K562 (cell line): ENCODE data around the gene CSF2. TPM values are rescaled to one million over a fixed set of nuclear protein-coding genes. Genes with fewer than 3 reads are reported as not detected.

ENCODE experiments used
- CTBP1 ChIP-seq: fragments of 450-650 bp; IDR thresholded peaks from 2 replicates; pipeline ENCODE4 v1.6.1; 2016; ENCODE audit warnings: borderline replicate concordance
- HDGF ChIP-seq: fragments of 450-650 bp; IDR thresholded peaks from 2 replicates; pipeline ENCODE4 v1.6.1; 2016
- JUND ChIP-seq, 2 experiments: IDR thresholded peaks; 2 replicates in 1 of 2; 3 replicates in 1 of 2; pipeline ENCODE4 v1.6.1; 2011; ENCODE audit warnings: borderline replicate concordance in 2 of 2, low read depth in 2 of 2, low read length in 2 of 2, improper control_type of control experiment in 1 of 2, missing biosample characterization in 1 of 2, missing genetic modification characterization in 1 of 2, missing genetic modification reagents in 1 of 2
- MYNN ChIP-seq, 2 experiments: sonication (generic); formaldehyde crosslinking in 1 of 2; IDR thresholded peaks; 2 replicates each; pipeline versions ENCODE4 v1.5.0 to v1.6.1; 2016 to 2020; ENCODE audit warnings: antibody characterized with exemption in 1 of 2, missing genetic modification reagents in 1 of 2
- RCOR1 ChIP-seq, 2 experiments: IDR thresholded peaks; 2 replicates each; pipeline ENCODE4 v1.6.1; 2012; ENCODE audit warnings: low read depth in 2 of 2, low read length in 2 of 2, borderline replicate concordance in 1 of 2, improper control_type of control experiment in 1 of 2
- STAT5A ChIP-seq: IDR thresholded peaks from 2 replicates; pipeline ENCODE4 v1.6.1; 2012; ENCODE audit warnings: low read length, inconsistent platforms, borderline replicate concordance
- polyA plus RNA-seq, 8 experiments: library from polyadenylated mRNA; depleted of rRNA in 4 of 8; stranded (reverse) in 5 of 8; unstranded in 3 of 8; fragments of >200 nt; fragmentation: Nextera tagmentation in 2 of 8; fragmentation: Illumina TruSeq in 1 of 8; extraction: Ambion mirVana in 2 of 8; extraction: Trizol in 1 of 8; gene quantifications; 2 replicates each; pipeline versions ENCODE4 v1.2.1 to v1.2.3, GENCODE V29; 2011 to 2014; ENCODE audit warnings: inconsistent platforms in 1 of 8, missing spikeins in 1 of 8
- total RNA-seq, 7 experiments: library from RNA; depleted of rRNA in 6 of 7; stranded (reverse); fragments of >200 nt in 6 of 7; fragmentation: Illumina TruSeq in 2 of 7; extraction: Trizol in 2 of 7; gene quantifications; 2 replicates each; pipeline versions ENCODE4 v1.2.1 to v1.2.3, GENCODE V29; 2011 to 2021; ENCODE audit warnings: low replicate concordance in 1 of 7
- TF ChIP-seq, protein P1 (sequence below), 3 experiments: fragments of 200-800 bp in 1 of 3; sonication (Bioruptor generic) in 1 of 3; sonication (generic) in 1 of 3; formaldehyde crosslinking in 1 of 3; IDR thresholded peaks; 2 replicates each; pipeline versions ENCODE4 v1.6.1 to v1.8.0; 2016 to 2022; ENCODE audit warnings: mild to moderate bottlenecking in 2 of 3, missing compliant biosample characterization in 2 of 3, missing genetic modification characterization in 2 of 3, missing genetic modification reagents in 1 of 3
- TF ChIP-seq, protein P2 (sequence below): fragments of 450-650 bp; formaldehyde crosslinking; IDR thresholded peaks from 2 replicates; pipeline ENCODE4 v1.4.0; 2020; ENCODE audit warnings: mild to moderate bottlenecking, moderate library complexity
- TF ChIP-seq, protein P3 (sequence below), 2 experiments: fragments of 450-650 bp in 1 of 2; sonication (generic) in 1 of 2; formaldehyde crosslinking in 1 of 2; IDR thresholded peaks; 2 replicates each; pipeline versions ENCODE4 v1.7.1 to v1.9.0; 2016 to 2022; ENCODE audit warnings: inconsistent platforms in 1 of 2, mild to moderate bottlenecking in 1 of 2, missing genetic modification reagents in 1 of 2

The CSF2 gene
- total and polyA plus RNA-seq, 9 of the 15 experiments (the other 6 are each of a cell fraction or from before 2014, with no cell fraction given), result 0.25 to 0.29 TPM; not detected in 7

DNA sequence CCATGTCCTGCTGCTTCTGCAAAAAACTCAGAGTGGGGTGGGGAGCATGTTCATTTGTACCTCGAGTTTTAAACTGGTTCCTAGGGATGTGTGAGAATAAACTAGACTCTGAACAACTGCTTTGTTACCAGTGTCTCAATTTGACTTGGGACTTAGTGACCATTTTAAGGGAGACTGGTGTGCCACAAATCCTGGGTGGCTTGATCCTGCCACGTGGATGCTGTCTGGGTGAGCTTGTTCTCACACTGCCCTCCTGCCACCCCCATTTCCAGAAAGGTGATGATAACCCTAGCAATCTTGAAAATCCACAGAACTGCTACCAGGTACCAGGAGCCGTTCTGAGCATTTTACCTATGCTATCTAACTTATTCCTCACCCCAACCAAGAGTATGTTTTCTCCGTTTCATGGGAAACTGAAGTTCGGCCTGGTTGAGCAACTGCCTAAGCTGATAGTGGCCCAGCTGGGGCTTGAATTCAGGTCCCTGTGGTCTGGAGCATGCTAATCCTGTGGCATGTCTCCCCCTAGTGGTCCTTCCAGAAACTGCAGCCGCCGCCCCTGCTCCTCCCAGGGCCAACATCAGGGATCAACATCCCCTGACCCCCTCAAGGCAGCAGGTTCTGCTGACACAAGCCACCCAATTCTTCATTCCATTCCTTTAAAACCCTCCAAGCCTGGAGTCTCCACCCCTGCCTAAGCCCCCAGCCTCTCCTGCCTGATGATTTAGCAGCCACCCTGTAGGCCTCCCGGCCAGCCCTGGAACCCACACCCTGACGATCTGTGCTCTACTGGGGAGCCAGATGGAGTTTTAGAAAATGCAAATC, 10.3 kb upstream of the CSF2 start (continued):
- TF ChIP-seq JUND (IDR thresholded peaks at IDR 0.05; ENCODE audit: borderline replicate concordance, low read depth, low read length) (peak; percentile 25; the same call in 1 of the 2 replicates), JUND (tag; IDR thresholded peaks at IDR 0.05; ENCODE audit: borderline replicate concordance, low read depth, low read length) (peak; percentile 13; the same call in 1 of the 3 replicates), STAT5A (no peak), HDGF (no peak), MYNN (IDR thresholded peaks at IDR 0.05) (no peak), MYNN (CRISPR knock-in tag; IDR thresholded peaks at IDR 0.05) (no peak), CTBP1 (0 out of 2 replicates have a peak, but pooled peaks have one; percentile 11), RCOR1 (IDR thresholded peaks at IDR 0.05; ENCODE audit: borderline replicate concordance in 1 of 2, low read depth in 2 of 2, low read length in 2 of 2) (peak in 1 of 2 experiments; percentile 48; a peak in 2 of 4 replicates)
- TF ChIP-seq, protein P1, sequence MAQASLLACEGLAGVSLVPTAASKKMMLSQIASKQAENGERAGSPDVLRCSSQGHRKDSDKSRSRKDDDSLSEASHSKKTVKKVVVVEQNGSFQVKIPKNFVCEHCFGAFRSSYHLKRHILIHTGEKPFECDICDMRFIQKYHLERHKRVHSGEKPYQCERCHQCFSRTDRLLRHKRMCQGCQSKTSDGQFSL (CRISPR knock-in tag; IDR thresholded peaks at IDR 0.05), result no peak
- TF ChIP-seq, protein P1 (tag; IDR thresholded peaks at IDR 0.05), result no peak
- TF ChIP-seq, protein P2, sequence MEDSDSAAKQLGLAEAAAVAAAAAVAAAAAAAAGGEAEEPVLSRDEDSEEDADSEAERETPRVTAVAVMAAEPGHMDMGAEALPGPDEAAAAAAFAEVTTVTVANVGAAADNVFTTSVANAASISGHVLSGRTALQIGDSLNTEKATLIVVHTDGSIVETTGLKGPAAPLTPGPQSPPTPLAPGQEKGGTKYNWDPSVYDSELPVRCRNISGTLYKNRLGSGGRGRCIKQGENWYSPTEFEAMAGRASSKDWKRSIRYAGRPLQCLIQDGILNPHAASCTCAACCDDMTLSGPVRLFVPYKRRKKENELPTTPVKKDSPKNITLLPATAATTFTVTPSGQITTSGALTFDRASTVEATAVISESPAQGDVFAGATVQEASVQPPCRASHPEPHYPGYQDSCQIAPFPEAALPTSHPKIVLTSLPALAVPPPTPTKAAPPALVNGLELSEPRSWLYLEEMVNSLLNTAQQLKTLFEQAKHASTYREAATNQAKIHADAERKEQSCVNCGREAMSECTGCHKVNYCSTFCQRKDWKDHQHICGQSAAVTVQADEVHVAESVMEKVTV (CRISPR knock-in tag), result peak; percentile 68
- TF ChIP-seq, protein P3, sequence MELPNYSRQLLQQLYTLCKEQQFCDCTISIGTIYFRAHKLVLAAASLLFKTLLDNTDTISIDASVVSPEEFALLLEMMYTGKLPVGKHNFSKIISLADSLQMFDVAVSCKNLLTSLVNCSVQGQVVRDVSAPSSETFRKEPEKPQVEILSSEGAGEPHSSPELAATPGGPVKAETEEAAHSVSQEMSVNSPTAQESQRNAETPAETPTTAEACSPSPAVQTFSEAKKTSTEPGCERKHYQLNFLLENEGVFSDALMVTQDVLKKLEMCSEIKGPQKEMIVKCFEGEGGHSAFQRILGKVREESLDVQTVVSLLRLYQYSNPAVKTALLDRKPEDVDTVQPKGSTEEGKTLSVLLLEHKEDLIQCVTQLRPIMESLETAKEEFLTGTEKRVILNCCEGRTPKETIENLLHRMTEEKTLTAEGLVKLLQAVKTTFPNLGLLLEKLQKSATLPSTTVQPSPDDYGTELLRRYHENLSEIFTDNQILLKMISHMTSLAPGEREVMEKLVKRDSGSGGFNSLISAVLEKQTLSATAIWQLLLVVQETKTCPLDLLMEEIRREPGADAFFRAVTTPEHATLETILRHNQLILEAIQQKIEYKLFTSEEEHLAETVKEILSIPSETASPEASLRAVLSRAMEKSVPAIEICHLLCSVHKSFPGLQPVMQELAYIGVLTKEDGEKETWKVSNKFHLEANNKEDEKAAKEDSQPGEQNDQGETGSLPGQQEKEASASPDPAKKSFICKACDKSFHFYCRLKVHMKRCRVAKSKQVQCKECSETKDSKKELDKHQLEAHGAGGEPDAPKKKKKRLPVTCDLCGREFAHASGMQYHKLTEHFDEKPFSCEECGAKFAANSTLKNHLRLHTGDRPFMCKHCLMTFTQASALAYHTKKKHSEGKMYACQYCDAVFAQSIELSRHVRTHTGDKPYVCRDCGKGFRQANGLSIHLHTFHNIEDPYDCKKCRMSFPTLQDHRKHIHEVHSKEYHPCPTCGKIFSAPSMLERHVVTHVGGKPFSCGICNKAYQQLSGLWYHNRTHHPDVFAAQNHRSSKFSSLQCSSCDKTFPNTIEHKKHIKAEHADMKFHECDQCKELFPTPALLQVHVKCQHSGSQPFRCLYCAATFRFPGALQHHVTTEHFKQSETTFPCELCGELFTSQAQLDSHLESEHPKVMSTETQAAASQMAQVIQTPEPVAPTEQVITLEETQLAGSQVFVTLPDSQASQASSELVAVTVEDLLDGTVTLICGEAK (IDR thresholded peaks at IDR 0.05), result no peak
- TF ChIP-seq, protein P3 (CRISPR knock-in tag; IDR thresholded peaks at IDR 0.05), result no peak
